GM23338 (cell line): ENCODE measurements around the gene CEP131.

Source experiments
- CREB1 ChIP-seq: fragments of 250-450 bp; sonication (Bioruptor Pico); IDR thresholded peaks from 2 replicates; pipeline ENCODE4 v1.5.0; 2020; ENCODE audit warnings: low read depth, mild to moderate bottlenecking, moderate library complexity
- EZH2 ChIP-seq: fragments of 200-600 bp; sonication (generic); IDR thresholded peaks from one replicate; pipeline ENCODE4 v1.8.0; 2017; ENCODE audit warnings: antibody characterized with exemption, mild to moderate bottlenecking, low read depth; ENCODE audit not compliant: unreplicated experiment
- EZH2phosphoT487 ChIP-seq: fragments of 200-600 bp; sonication (generic); IDR thresholded peaks from one replicate; pipeline ENCODE4 v1.8.1; 2018; ENCODE audit warnings: antibody characterized with exemption; ENCODE audit not compliant: unreplicated experiment
- JUNB ChIP-seq: IDR thresholded peaks from one replicate; pipeline ENCODE4 v1.6.1; 2016; ENCODE audit warnings: antibody characterized with exemption; ENCODE audit not compliant: unreplicated experiment
- POLR2AphosphoS5 ChIP-seq: IDR thresholded peaks from 2 replicates; pipeline ENCODE4 v1.6.1; 2016; ENCODE audit warnings: antibody characterized with exemption, low read depth
- ZNF114 ChIP-seq: fragments of 250-450 bp; sonication (Bioruptor Pico); IDR thresholded peaks from 2 replicates; pipeline ENCODE4 v1.5.0; 2020; ENCODE audit warnings: mild to moderate bottlenecking, moderate library complexity
- ZNF331 ChIP-seq: fragments of 250-450 bp; sonication (Bioruptor Pico); IDR thresholded peaks from 2 replicates; pipeline ENCODE4 v1.5.0; 2020; ENCODE audit warnings: low read depth, mild to moderate bottlenecking, moderate library complexity
- TF ChIP-seq, protein P1 (sequence below), 2 experiments: fragments of 200-600 bp in 1 of 2; sonication (generic) in 1 of 2; conservative IDR thresholded peaks; 2 replicates each; pipeline versions ENCODE4 v1.5.1 to v1.6.1; 2016 to 2017; ENCODE audit warnings: antibody characterized with exemption in 2 of 2, low read depth in 2 of 2, mild to moderate bottlenecking in 2 of 2, moderate library complexity in 1 of 2

DNA sequence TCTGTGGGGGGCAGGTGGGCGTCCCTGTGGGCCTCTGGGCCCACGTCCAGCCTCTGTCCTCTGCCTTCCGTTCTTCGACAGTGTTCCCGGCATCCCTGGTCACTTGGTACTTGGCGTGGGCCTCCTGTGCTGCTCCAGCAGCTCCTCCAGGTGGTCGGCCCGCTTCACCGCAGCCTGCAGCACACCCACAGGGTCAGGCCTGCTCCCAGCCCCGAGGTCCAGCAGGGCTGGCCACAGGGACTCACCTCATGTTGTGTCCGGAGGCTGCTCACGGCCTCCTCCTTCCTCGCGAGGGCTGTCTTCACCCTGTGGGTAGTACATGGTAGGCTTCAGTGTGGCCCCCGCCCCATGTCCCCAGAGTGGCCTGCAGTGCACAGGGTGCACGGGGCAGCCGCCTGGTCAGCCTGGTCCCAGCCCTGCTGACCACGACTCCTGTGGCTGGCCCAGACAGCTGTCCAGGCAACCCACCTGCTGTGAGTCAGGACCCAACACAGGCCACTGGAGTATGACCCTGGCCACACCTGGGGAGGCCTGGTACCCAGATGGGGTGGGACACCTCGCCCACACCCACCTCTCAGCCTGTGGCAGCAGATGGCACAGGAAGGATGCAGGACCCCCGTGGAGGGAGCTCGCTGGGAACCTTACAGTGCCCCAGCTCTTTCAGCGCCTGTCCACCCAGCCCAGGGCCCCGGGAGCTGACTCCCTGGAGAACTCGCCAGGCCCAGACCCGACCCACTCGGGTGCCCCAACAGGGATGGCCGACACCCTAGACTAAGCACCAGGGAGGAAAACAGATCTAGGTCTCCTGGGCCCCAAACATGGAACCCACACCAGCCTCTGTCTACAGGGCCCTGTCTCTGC is 32.9 kb downstream of the CEP131 start:
- TF ChIP-seq, protein P1, sequence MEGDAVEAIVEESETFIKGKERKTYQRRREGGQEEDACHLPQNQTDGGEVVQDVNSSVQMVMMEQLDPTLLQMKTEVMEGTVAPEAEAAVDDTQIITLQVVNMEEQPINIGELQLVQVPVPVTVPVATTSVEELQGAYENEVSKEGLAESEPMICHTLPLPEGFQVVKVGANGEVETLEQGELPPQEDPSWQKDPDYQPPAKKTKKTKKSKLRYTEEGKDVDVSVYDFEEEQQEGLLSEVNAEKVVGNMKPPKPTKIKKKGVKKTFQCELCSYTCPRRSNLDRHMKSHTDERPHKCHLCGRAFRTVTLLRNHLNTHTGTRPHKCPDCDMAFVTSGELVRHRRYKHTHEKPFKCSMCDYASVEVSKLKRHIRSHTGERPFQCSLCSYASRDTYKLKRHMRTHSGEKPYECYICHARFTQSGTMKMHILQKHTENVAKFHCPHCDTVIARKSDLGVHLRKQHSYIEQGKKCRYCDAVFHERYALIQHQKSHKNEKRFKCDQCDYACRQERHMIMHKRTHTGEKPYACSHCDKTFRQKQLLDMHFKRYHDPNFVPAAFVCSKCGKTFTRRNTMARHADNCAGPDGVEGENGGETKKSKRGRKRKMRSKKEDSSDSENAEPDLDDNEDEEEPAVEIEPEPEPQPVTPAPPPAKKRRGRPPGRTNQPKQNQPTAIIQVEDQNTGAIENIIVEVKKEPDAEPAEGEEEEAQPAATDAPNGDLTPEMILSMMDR (conservative IDR thresholded peaks at IDR 0.05; ENCODE audit: low read depth in 2 of 2) = peak; percentile 26 to 69
- TF ChIP-seq POLR2AphosphoS5 = no peak
- no peak for TF ChIP-seq EZH2phosphoT487
- TF ChIP-seq ZNF114 (CRISPR knock-in tag) = no peak
- no peak for TF ChIP-seq CREB1 (CRISPR knock-in tag)
- TF ChIP-seq ZNF331 (CRISPR knock-in tag) = no peak
- no peak for TF ChIP-seq JUNB
- no peak for TF ChIP-seq EZH2
